NCI-H2227 treated with DMSO at 0.1 percent for 48 hours (cell line): Measurements from ENCODE around the gene ALDH16A1.

Experiments
- DNase-seq: peaks from one replicate; lab custom pipeline; 2025; lab: John Stamatoyannopoulos, UW

Gene ALDH16A1

DNA sequence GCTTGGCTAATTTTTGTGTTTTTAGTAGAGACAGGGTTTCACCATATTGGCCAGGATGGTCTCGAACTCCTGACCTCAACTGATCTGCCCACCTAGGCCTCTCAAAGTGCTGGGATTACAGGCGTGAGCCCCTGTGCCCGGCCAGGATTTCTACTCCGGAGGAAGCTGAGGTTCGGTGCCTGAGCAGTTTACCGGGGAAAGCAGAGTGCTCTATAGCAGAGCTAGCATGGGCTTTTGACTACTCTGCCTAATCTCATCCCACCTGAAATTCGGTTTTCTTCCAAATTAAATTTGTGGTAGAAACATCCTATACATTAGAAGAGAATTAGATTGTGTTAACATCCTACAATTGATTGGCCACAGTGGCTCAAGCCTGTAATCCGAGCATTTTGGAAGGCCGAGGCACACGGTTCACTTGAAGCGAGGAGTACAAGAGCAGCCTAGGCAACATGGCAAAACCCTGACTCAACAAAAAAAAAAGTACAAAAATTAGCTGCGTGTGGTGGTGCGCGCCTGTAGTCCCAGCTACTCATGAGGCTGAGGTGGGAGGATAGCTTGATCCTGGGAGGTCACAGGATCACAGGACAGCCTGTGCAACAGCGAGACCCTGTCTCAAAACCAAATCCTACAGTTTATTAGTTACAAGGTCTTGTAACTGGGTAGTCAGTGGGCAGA lies 36.0 kb downstream of the ALDH16A1 start:
- DNase-seq = no peak

DNA sequence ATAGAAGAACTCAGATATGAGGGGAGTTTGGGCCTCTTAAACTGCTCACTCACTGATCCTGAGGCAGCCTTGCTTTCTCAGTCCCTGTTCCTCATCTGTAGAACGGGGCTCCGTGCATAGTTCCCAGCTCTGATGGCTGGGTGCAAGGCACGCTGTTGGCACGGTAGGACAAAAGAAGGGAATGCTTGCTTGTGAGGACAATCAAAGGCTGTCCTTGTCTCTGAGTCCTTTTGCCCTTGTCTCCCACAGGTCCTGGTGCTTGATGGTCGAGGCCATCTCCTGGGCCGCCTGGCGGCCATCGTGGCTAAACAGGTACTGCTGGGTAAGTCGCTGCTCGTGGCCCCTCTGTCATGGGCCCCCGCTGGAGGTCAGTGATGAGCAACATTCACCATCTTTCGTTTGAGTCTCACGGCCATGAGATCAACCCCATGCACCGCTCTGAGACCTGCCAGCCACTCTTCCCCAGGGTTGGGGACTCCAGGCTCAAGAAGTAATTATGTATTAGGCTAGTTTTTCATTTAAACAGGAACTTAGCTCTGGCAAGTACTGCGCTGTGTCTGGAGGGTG lies 36.7 kb downstream of the ALDH16A1 start:
- no peak for DNase-seq

DNA sequence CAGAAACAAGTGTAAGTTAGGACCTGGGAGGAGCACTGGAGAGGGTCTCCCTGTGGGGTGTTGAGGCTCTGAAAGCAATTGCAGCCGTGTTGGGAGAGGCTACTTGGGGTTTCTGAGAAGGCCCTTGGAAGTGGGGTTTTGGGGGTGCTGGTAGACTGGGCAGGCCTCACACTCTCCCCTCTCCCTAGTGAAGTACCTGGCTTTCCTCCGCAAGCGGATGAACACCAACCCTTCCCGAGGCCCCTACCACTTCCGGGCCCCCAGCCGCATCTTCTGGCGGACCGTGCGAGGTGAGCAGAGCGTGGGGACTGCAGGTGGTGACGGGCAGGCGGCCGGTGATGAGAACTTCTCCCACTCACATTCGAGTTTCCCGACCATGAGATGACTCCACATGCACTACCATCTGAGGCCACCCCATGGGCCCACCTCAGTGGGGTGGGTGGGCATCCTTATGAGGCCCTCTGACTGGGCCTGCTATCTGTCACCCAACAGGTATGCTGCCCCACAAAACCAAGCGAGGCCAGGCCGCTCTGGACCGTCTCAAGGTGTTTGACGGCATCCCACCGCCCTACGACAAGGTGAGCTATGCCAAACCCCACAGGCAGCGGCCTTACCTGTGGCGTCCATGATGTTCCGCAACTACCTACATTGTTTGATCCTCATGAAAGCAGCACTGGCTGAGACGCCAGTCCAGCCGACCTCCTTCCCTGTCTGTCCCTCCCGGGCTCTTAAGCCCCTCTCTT lies 37.4 kb downstream of the ALDH16A1 start:
- no peak for DNase-seq

DNA sequence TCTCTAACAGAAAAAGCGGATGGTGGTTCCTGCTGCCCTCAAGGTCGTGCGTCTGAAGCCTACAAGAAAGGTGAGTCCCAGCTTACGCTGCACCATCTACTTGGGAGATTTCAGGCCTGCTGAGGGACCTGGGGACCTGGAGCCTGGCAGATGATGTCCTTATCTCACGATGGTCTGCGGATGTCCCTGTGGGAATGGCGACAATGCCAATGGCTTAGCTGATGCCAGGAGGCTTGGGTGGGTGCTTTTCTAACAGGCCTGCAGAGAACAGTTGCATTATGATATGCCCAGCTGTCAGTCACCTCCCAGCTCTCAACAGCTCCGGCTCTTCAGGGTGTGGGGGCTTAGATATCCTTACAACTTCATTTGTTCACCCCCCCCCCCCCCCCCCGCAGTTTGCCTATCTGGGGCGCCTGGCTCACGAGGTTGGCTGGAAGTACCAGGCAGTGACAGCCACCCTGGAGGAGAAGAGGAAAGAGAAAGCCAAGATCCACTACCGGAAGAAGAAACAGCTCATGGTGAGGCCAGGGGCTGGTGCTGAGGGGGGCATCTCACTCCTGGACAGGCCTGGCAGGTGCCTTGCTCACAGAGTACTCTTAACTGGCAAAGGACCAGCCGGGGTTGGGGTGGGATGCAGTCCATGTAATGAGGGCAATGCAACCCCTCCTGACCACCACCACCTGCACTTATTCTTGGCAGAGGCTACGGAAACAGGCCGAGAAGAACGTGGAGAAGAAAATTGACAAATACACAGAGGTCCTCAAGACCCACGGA lies 38.2 kb downstream of the ALDH16A1 start:
- DNase-seq = no peak

DNA sequence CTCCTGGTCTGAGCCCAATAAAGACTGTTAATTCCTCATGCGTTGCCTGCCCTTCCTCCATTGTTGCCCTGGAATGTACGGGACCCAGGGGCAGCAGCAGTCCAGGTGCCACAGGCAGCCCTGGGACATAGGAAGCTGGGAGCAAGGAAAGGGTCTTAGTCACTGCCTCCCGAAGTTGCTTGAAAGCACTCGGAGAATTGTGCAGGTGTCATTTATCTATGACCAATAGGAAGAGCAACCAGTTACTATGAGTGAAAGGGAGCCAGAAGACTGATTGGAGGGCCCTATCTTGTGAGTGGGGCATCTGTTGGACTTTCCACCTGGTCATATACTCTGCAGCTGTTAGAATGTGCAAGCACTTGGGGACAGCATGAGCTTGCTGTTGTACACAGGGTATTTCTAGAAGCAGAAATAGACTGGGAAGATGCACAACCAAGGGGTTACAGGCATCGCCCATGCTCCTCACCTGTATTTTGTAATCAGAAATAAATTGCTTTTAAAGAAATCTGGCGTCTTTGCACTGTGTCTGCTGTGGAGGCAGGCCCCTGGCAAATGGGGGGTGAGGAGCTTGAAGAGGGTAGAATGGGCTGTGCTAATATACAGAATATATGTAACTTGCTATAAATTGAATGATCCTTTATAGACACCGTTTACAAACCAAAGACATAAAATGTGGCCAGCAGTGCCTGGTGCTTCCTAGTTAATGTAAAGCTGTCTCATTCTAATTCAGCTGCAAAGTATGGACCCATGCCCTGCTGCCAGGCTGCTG lies 39.0 kb downstream of the ALDH16A1 start:
- DNase-seq = no peak

DNA sequence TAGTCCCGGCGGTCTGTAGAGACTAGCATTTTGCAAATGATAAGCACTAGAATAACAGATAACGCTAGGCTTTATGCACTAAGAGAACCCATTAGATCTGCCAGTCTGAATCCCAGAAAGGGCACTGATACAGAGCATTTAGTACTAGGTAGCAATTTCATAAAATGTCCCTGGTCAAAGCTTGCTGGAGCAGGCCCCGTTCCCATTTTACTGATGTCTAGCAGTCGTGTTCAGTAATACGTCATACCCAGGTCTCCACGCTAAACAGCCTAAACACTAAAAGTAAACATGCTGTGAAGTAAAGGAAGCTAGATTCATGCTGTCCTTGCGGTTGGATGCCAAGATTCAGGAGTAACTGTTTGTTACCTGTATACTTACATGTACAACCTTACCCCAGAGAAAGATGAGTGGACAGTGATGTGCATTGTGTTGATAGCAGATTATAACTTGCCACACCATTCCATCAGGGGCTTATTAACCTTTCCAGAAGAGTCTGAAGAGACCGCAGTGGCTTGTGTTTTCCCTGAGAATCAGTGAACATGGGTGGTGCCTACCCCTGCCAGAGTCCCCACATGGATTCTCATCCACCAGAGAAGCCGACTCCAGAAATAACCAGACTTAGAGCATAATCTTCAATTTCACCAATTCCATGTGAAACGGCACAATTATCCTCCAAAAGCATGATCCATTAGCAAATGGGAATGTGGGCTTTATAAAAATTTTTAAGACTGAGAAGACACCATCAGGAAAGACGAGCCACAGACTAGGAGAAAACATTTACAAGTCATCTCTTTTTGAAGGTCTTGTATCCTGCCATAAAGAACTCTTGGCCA lies 39.8 kb downstream of the ALDH16A1 start:
- no peak for DNase-seq

DNA sequence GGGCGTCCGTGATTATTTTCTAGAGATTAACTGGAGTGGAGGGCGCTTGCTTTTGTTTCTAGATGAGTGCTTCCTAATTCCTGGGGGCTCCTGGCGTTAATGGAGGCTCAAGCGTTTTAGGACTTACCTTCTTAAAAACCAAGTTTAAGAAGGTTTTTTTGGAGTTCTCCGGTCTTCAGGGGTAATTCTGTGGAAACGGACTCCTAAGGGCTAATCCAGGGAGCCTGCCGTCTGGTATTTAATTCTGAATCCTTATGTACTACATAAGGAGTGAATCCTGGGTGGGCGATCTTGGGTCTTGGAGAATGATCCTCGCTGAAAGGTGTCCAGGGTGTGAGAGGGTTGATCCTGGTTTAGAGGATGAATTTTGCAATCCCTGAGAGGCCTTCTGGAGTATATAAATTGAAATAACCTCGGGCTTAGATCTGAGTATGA lies 43.6 kb downstream of the ALDH16A1 start:
- DNase-seq = no peak

DNA sequence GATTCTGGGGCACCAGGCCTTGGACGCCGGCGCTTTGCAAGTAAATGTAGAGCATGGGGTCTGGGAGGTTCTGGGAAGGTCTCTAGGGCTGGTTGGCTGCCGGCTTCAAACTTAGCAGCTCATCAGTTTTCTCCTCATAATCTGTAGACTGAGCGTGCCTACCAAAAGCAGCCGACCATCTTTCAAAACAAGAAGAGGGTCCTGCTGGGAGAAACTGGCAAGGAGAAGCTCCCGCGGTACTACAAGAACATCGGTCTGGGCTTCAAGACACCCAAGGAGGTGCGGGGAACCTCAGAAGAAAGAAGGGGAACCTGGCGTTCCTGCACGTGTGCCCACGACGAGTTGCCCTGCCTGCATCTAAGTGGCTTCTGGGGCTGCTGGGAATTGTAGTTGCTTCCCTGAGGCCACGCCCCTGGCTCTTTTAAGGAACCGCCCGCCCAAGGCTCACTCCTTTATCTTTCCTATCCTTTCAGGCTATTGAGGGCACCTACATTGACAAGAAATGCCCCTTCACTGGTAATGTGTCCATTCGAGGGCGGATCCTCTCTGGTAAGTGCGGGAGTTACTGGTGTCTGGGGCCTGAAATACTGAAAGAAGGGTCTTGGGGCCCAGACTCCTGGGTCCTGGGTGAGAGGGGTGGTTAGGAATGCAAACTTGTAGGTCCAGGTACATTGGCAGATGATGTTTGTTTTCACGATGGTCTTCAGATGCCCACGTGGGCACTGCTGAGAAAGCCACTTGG lies 44.2 kb downstream of the ALDH16A1 start:
- DNase-seq = peak; percentile 24

DNA sequence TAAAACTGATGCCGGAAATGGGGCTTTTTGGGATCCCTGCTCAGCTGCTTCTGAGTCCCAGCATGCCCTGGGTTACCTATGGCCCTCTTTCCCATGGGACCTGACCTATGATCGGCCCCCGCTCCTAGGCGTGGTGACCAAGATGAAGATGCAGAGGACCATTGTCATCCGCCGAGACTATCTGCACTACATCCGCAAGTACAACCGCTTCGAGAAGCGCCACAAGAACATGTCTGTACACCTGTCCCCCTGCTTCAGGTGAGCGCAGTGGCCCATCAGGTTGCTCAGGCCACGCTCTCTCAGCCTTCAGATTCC lies 44.7 kb downstream of the ALDH16A1 start:
- DNase-seq = no peak

DNA sequence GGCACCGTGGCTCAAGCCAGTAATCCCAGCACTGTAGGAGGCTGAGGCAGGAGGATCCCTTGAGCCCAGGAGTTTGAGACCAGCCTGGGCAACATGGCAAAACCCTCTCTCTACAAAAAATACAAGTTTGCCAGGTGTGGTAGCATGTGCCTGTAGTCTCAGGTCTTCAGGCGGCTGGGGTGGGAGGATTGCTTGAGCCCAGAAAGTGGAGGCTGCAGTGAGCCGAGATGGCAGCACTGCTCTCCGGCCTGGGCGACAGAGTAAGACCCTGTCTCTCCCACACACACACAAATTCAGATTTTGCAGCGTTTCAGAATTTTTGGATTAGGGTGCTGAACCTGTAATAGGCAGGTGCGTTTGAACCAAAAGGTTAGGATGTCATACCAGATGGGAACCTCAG lies 45.5 kb downstream of the ALDH16A1 start:
- DNase-seq = no peak

DNA sequence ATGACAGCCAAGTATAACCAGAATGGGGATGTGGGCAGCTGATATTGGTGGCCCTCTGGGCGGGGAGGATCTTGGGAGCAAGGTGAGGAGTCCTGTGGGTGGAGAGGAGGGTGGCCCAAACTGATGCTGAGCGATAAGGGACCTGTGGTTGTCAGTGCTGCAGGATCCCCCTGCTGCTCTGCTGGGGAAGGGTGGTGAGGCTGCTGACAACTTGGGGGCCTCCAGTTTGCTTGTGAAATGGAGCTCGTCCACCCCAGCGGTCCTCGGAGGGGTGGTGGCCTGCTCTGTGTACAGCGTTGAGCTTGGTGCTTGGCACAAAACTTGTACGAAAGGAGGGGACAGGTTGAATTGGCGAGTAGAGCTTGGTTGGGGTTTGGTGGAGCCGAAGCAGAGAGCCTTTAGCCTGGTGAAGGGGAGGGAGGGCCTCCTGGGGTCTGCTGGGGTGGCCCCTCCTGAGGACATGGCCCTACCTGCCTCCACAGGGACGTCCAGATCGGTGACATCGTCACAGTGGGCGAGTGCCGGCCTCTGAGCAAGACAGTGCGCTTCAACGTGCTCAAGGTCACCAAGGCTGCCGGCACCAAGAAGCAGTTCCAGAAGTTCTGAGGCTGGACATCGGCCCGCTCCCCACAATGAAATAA lies 46.1 kb downstream of the ALDH16A1 start:
- no peak for DNase-seq

DNA sequence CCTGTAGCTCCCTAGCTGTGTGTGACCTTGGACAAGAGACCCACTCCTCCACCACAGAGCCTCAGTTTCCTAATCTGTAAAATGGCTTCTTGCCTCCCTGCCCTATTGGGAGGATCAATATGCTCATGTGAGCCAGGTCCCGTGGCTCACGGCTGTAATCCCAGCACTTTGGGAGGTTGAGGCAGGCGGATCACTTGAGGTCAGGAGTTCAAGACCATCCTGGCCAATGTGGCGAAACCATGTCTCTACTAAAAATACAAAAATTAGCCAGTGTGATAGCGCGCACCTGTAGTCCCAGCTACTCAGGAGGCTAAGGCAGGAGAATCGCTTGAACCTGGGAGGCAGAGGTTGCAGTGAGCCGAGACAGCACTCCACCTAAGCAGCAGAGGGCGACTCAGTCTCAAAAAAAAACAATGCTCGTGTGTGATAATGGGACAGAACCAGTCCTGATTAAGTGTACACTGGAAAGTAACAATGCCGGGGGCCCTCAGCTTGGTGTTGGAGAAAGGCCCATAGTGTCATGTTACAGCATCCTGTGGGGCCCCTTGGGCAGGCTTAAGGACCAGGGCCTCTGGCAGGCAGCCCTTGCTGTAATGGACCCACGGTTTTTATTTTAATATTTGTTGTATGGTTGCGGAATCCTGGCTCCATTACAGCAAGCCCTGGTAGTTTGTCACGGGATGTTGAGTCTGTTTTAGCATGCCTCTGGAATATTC lies 50.0 kb downstream of the ALDH16A1 start:
- peak; percentile 12 for DNase-seq

DNA sequence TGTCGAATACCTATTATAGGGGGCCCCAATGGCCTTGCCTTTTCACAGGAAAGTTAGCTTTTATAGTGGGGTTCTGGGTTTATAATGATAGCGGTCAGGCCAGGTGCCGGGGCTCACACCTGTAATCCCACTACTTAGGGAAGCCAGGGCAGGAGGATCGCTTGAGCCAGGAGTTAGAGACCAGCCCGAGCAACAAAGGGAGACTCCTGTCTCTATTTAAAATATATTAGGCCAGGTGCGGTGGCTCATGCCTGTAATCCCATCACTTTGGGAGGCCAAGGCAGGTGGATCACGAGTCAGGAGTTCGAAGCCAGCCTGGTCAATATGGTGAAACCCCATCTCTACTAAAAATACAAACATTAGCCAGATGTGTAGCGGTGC lies 50.5 kb downstream of the ALDH16A1 start:
- no peak for DNase-seq

DNA sequence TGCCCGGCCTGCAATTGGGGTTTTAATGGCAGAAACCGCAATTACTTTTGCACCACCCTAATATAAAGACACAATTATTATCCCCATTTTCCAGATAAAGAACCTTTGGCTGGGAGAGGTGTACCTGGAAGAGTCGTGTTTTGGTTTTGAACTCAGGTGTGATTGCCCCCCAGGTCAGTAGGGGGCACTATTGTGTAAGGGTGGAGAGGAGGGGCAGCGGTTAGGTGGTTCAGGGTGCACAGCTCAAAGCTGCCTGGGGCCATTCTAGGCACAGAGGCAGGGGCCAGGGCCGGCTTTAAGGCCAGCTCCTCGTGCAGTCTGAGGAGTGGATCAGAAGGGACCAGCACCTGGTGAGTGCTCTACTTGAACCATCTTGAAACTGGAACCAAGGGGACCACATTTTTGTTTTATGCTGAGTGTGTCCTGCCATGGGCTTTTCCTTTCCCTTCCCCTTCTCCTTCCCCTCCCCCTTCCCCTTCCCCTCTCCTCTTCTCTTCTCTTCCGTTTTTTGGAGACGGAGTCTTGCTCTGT lies 53.6 kb downstream of the ALDH16A1 start:
- no peak for DNase-seq

DNA sequence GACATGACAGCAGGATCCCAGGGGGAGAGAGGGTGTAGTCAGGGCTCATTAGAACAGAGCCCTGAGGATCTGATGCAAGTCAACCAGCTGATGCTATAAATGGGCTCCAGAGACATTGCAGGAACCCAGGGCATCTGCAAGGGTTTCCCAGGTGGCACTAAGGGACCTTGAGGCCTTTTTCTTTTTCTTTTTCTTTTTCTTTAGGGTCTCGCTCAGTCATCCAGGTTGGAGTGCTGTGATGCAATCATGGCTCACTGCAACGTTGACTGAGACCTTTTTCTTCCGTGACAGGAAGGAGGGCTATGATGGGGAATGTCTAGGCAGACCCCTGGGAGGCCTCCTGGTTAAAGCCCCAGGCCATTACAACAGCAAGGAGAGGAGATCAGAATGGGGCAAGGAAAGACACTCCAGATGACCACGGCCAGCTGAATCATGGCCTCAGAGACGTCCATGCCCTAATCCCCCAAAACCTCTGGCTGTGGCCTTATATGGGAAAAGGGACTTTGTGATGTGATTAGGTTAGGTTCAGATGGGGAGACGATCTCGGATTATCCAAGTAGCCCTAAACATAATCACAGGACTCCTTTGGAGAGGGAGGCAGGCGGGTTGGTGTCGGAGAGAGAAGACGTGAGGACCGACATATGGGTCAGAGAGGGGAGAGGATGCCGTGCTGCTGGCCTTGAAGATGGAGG lies 54.9 kb downstream of the ALDH16A1 start:
- DNase-seq = no peak

DNA sequence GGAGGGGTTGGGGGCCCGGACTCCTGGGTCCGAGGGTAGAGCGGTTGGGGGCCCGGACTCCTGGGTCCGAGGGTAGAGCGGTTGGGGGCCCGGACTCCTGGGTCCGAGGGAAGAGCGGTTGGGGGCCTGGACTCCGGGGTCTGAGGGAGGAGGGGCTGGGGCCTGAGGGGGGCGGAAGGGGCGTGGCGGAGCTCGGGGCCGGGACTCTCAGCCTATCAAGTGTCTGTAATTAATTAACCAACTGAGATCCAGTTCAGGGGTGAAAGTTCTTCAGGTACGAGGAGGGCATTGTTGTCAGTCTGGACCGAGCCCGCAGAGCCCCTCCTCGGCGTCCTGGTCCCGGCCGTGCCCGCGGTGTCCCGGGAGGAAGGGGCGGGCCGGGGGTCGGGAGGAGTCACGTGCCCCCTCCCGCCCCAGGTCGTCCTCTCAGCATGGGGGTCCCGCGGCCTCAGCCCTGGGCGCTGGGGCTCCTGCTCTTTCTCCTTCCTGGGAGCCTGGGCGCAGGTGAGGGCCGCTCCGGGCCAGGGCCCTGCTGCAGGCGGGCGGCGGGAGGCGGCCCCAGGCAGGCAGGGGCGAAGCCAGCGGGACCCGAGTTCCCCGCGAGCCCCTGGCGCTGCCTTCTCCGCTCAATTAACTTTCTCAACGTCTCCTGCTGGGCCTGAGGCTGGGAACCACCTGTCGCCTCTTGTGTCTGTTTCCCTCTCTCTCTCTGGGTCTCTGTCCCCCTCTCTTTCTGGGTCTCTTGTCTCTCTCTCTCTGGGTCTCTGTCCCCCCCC lies 60.1 kb downstream of the ALDH16A1 start:
- no peak for DNase-seq

DNA sequence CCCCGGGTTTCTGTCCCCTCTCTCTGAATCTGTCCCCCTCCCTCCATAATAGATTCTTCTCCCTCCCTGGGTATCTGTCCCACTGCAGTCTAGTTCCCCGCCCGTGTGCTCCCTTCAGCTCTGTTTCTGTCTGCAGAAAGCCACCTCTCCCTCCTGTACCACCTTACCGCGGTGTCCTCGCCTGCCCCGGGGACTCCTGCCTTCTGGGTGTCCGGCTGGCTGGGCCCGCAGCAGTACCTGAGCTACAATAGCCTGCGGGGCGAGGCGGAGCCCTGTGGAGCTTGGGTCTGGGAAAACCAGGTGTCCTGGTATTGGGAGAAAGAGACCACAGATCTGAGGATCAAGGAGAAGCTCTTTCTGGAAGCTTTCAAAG lies 60.7 kb downstream of the ALDH16A1 start:
- DNase-seq = no peak

DNA sequence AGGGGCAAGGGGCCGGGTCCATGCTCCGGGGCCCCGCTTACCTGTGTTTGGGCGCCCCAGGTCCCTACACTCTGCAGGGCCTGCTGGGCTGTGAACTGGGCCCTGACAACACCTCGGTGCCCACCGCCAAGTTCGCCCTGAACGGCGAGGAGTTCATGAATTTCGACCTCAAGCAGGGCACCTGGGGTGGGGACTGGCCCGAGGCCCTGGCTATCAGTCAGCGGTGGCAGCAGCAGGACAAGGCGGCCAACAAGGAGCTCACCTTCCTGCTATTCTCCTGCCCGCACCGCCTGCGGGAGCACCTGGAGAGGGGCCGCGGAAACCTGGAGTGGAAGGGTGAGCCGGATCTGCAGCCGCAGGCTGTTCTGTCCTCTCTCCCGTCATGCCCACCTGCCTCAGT lies 61.1 kb downstream of the ALDH16A1 start:
- DNase-seq = no peak
